GM18858 (cell line): ENCODE results near the gene PHF3.
A peak's percentile ranks its signal among the peaks of the same experiment; 100 is the strongest.

Source experiments
- ATAC-seq: cut with Tn5 transposase; IDR thresholded peaks from one replicate; pipeline ENCODE4 v1.9.1; 2021; ENCODE audit not compliant: unreplicated experiment

The PHF3 gene

GRCh38 chr6:63643862-63644261 lies 8.3 kb downstream of the PHF3 start:
- peak; percentile 39 for ATAC-seq

GRCh38 chr6:63644668-63645326 lies 9.2 kb downstream of the PHF3 start:
- ATAC-seq, result no peak

DNA sequence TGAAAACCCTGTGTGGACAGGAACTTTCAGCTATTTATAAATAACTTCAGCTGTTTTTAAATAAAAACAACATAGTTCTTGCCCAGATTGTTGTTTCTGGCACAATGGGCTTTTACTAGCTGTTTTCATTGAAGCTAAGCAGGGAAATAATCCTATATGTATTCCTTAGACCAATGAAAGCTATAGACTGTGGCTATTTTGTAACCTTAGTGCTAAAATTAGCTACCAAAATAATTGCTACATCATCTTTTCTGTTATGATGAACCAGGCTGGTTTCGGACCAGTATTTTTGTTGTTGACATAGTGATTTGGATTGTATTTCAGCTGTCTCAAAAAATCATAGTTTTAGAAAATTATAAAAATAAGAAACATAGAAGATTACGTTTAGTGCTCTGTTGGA lies 13.7 kb downstream of the PHF3 start:
- no peak for ATAC-seq

- ATAC-seq, result no peak
These were observed 14.3 kb downstream of the PHF3 start for GRCh38 chr6:63649847-63650265.

- ATAC-seq, result no peak
These were observed 17.4 kb downstream of the PHF3 start for GRCh38 chr6:63652980-63653379.

GRCh38 chr6:63660757-63661156 lies 25.2 kb downstream of the PHF3 start:
- no peak for ATAC-seq

- no peak for ATAC-seq
These were observed 26.2 kb downstream of the PHF3 start for GRCh38 chr6:63661769-63662168.

GRCh38 chr6:63663147-63663955 lies 27.7 kb downstream of the PHF3 start:
- ATAC-seq, result no peak

DNA sequence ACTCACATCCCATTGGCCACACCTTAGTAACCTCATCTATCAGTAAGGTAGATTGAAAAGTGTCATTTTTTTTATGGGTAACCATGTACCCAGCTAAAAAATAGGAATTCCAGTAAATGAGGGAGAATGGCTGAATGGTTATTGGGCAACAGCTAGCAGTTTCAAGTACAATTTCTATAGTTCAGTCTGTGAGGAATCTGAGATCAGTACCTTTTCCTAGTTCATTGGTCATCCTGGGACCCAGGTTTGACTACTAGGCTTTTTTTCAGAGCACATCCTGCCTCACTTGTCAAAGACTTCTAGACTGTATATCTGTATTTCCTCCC lies 28.3 kb downstream of the PHF3 start:
- no peak for ATAC-seq

- no peak for ATAC-seq
These were observed 35.6 kb downstream of the PHF3 start for GRCh38 chr6:63671098-63671754.

DNA sequence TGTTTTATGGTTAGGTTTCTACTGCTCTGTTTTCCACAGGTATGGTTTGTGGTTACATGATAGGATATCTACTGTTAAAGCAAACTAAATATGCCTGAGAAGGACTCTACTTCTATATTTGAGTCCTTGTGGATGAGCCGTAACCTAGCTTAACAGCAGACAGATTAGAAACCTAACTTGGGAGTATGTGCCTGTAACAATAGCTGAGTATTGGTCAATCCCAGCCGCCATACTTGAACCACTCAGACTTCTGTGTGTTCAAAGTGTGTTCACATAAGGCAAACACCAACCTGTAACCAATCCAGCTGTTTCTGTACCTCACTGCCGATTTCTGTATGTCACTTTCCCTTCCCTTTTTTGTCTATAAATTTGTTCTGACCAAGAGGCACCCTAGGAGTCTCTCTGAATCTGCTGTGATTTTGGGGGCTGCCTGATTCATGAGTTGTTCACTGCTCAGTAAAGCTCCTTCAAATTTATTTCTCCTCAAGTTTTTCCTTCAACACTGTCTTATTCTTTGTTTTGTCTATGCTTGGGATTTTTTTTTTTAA lies 37.1 kb downstream of the PHF3 start:
- no peak for ATAC-seq

- ATAC-seq, result no peak
These were observed 38.1 kb downstream of the PHF3 start for GRCh38 chr6:63673692-63674091.

DNA sequence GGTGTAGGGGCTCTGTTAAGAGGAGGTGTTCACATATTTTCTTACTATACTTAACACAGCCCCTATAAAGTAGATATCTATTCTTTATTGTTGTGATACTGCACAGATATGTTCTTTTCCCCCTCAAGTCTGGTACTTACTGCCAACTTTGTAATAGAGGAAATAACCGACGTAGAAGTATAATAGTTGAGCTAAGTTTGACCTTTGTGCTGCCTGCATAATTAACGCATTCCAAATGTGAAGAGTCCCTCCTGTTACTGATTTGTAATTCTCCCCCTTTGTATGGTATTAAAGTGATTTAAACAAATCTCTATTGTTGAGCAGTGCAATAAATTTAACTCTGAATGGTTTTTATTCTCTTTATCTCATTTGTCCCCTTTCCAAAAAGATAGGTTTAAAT lies 39.0 kb downstream of the PHF3 start:
- ATAC-seq, result no peak

DNA sequence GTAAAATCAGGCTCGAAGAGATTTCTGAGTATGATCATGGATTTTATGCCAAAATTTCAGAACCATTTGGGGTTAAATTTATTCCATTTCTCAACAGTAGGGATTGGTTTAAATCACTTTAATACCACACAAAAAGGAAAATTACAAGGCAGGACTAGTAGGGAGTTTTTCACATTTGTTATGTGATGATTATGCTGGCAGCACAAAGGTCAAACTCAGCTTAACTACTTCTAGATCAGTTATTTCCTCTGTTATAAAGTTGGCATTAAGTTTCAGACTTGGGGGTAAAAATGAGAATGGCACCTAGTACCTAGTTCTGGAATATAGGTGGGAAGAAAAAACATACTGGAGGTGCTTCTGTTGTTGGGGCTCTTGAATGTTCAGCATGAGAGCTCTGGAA lies 39.5 kb downstream of the PHF3 start:
- no peak for ATAC-seq

GRCh38 chr6:63676412-63677114 lies 41.0 kb downstream of the PHF3 start:
- ATAC-seq, result no peak

GRCh38 chr6:63677282-63677681 lies 41.7 kb downstream of the PHF3 start:
- no peak for ATAC-seq

- ATAC-seq, result peak; percentile 31
These were observed 47.5 kb downstream of the PHF3 start for GRCh38 chr6:63683071-63683603.

DNA sequence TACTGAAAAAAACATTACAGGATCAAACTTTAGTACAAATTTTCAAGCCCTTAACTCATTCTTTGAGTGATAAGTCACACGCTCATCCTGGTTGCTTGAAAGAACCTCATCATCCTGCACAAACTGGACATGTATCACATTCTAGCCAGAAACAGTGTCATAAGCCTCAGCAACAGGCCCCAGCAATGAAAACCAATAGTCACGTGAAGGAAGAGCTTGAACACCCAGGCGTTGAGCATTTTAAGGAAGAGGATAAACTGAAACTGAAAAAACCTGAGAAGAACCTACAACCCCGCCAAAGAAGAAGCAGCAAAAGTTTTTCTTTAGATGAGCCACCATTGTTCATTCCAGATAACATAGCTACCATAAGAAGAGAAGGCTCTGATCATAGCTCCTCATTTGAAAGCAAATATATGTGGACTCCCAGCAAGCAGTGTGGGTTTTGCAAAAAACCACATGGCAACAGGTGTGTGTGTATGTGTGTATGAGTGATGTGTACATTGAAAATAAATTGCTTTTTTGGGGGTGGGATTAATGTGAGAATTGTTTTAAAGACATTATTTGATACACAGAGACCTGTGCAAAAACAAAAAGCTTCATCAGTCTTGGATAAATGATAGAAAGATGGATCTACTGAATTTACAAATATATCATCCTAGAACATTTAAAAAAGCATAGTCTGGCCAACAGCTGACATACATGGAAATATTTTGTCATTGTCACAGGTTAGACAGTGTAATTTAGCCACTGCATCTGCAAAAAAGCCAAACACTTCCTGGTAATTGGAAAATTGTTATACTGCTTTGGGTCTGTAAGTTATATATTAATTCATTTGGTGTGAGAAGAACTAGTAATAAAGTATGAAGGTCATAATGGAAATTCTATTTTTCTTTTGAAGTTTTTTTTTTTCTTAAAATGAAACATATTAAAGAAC lies 50.1 kb downstream of the PHF3 start:
- peak; percentile 81 for ATAC-seq

- ATAC-seq, result no peak
These were observed 53.8 kb downstream of the PHF3 start for GRCh38 chr6:63689421-63689820.

GRCh38 chr6:63690221-63690620 lies 54.6 kb downstream of the PHF3 start:
- no peak for ATAC-seq
